Measurements from ENCODE around the gene TK1. TPM values are rescaled to one million over a fixed set of nuclear protein-coding genes. Genes with fewer than 3 reads are reported as not detected.

The TK1 gene
- total and polyA plus RNA-seq, 7 experiments from 2014 or later = 0.20 to 57.7 (median 0.29) TPM; not detected in 2

DNA sequence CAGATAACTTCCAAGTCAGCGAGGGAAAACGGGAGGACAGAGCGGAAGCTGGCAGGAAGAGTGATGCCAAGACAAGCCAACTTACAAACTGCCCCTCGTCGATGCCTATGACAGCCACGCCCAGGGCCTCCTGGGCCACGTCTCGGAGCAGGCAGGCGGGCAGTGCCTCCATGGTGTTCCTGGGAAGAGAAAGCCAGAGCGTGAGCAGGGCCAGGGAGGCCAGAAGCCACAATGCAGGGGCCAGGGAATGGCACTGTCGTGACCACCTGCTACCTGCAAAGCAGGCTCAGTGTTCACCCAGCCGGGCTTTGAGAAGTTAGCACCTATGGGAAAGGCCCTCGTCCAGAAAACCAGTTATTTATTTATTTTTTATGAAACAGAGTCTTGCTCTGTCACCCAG is 4.3 kb downstream of the TK1 start:
- Histone ChIP-seq H3K36me3 (ENCODE audit: control insufficient read depth in 2 of 3, insufficient read depth in 3 of 3, low read length in 3 of 3) (no peaks in the 10 kb centered on the region), H3K4me3 (ENCODE audit: low read length) (no peak overlapping the region), H3K27me3 (ENCODE audit: control insufficient read depth in 2 of 2, insufficient read depth in 2 of 2, low read length in 2 of 2) (no peaks in the 10 kb centered on the region), H3K4me1 (ENCODE audit: control insufficient read depth in 2 of 2, insufficient read depth in 2 of 2, low read length in 2 of 2) (peaks cover 0 to 3% of the 10 kb centered on the region in 2 donors), H3K27ac (ENCODE audit: low read depth, low read length) (no peak overlapping the region), H3K9me3 (ENCODE audit: control insufficient read depth in 2 of 3, low read length in 3 of 3) (no peaks in the 10 kb centered on the region)
- Mint-ChIP-seq H3K4me1 (peaks cover 0 to 49% (median 9%) of the 10 kb centered on the region in 7 donors), H3K36me3 (peaks cover 0 to 5% (median 0%) of the 10 kb centered on the region in 5 donors), H3K9me3 (no peaks in the 10 kb centered on the region), H3K27ac (no peak overlapping the region), H3K27me3 (no peaks in the 10 kb centered on the region), H3K4me3 (no peak overlapping the region)
- CTCF ChIA-PET = interaction anchor here (0.8 kb wide), 1 partner anchor 20 kb away, joined by 3 read pairs; no protein-coding TSS in a partner anchor
- no peak for DNase-seq
- intact Hi-C loops (cut with micrococcal nuclease) = no loop called here
- POLR2A ChIA-PET = no interaction called here
- no peak for ATAC-seq

GRCh38 chr17:78180508-78180907 is 6.3 kb downstream of the TK1 start:
- Mint-ChIP-seq H3K9me3 (no peaks in the 10 kb centered on the region), H3K27ac (peak overlapping the region in 2 of 9 donors; percentile 77 to 85), H3K27me3 (no peaks in the 10 kb centered on the region), H3K4me1 (peaks cover 0 to 54% (median 15%) of the 10 kb centered on the region in 7 donors), H3K36me3 (peaks cover 0 to 4% (median 0%) of the 10 kb centered on the region in 5 donors), H3K4me3 (peak overlapping the region in 1 of 10 donors; percentile 56)
- Histone ChIP-seq H3K27me3 (ENCODE audit: control insufficient read depth in 2 of 2, insufficient read depth in 2 of 2, low read length in 2 of 2) (no peaks in the 10 kb centered on the region), H3K9me3 (ENCODE audit: control insufficient read depth in 2 of 3, low read length in 3 of 3) (no peaks in the 10 kb centered on the region), H3K36me3 (ENCODE audit: control insufficient read depth in 2 of 3, insufficient read depth in 3 of 3, low read length in 3 of 3) (no peaks in the 10 kb centered on the region), H3K27ac (ENCODE audit: low read depth, low read length) (no peak overlapping the region), H3K4me1 (ENCODE audit: control insufficient read depth in 2 of 2, insufficient read depth in 2 of 2, low read length in 2 of 2) (peaks cover 3 to 10% of the 10 kb centered on the region in 2 donors), H3K4me3 (ENCODE audit: low read length) (no peak overlapping the region)
- CTCF ChIA-PET = no interaction called here
- ATAC-seq (no peak), DNase-seq (no peak)
- POLR2A ChIA-PET = no interaction called here
- intact Hi-C loops (cut with micrococcal nuclease) = no loop called here

- ChIA-PET CTCF (interaction anchor here (1.3 kb wide), 1 partner anchor 68 kb away, joined by 3 read pairs; no protein-coding TSS in a partner anchor), POLR2A (no interaction called here)
- Histone ChIP-seq H3K27ac (ENCODE audit: low read depth, low read length) (no peak overlapping the region), H3K9me3 (ENCODE audit: control insufficient read depth in 2 of 3, low read length in 3 of 3) (no peaks in the 10 kb centered on the region), H3K27me3 (ENCODE audit: control insufficient read depth in 2 of 2, insufficient read depth in 2 of 2, low read length in 2 of 2) (no peaks in the 10 kb centered on the region), H3K36me3 (ENCODE audit: control insufficient read depth in 2 of 3, insufficient read depth in 3 of 3, low read length in 3 of 3) (no peaks in the 10 kb centered on the region), H3K4me1 (ENCODE audit: control insufficient read depth in 2 of 2, insufficient read depth in 2 of 2, low read length in 2 of 2) (peaks cover 3 to 10% of the 10 kb centered on the region in 2 donors), H3K4me3 (ENCODE audit: low read length) (no peak overlapping the region)
- intact Hi-C loops (cut with micrococcal nuclease) = no loop called here
- DNase-seq (no peak), ATAC-seq (peak; percentile 23)
- Mint-ChIP-seq H3K27me3 (no peaks in the 10 kb centered on the region), H3K36me3 (peaks cover 0 to 4% (median 0%) of the 10 kb centered on the region in 5 donors), H3K4me1 (peaks cover 0 to 55% (median 19%) of the 10 kb centered on the region in 7 donors), H3K27ac (peak overlapping the region in 2 of 9 donors; percentile 77 to 85), H3K9me3 (no peaks in the 10 kb centered on the region), H3K4me3 (peak overlapping the region in 1 of 10 donors; percentile 56)
Observed at GRCh38 chr17:78180083-78180482, 6.8 kb downstream of the TK1 start.

DNA sequence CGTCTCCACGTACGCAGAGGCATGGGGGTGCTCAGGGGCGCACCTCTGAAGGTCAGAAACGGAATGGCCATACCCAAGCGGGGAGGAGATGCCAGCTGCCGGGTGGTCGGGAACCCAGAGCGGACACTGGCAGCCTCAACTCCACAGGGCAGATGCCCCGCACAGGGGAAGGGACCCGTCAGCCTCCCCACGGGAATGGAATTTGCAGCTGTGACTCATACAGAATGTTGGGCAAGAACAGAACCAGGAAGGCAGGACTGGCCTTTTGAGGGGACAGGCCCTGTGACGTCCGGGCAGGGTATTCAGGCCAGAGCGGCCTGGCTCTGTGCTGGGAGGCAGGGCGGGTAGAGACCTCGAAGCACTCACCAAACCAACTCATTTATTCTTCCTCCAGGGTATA is 7.5 kb downstream of the TK1 start:
- no peak for ATAC-seq
- peaks cover 0 to 4% (median 0%) of the 10 kb centered on the region in 5 donors for H3K36me3 Mint-ChIP-seq
- Histone ChIP-seq H3K36me3 (ENCODE audit: control insufficient read depth in 2 of 3, insufficient read depth in 3 of 3, low read length in 3 of 3) (no peaks in the 10 kb centered on the region), H3K4me3 (ENCODE audit: low read length) (no peak overlapping the region), H3K27me3 (ENCODE audit: control insufficient read depth in 2 of 2, insufficient read depth in 2 of 2, low read length in 2 of 2) (no peaks in the 10 kb centered on the region), H3K9me3 (ENCODE audit: control insufficient read depth in 2 of 3, low read length in 3 of 3) (no peaks in the 10 kb centered on the region), H3K4me1 (ENCODE audit: control insufficient read depth in 2 of 2, insufficient read depth in 2 of 2, low read length in 2 of 2) (peaks cover 3 to 11% of the 10 kb centered on the region in 2 donors), H3K27ac (ENCODE audit: low read depth, low read length) (no peak overlapping the region)
- DNase-seq = no peak
- H3K27me3 Mint-ChIP-seq = no peaks in the 10 kb centered on the region
- peak overlapping the region in 2 of 9 donors; percentile 45 to 46 for H3K27ac Mint-ChIP-seq
- POLR2A ChIA-PET = no interaction called here
- CTCF ChIA-PET = interaction anchor here (1.3 kb wide), 1 partner anchor 67 kb away, joined by 3 read pairs; no protein-coding TSS in a partner anchor
- H3K9me3 Mint-ChIP-seq = no peaks in the 10 kb centered on the region
- no peak overlapping the region for H3K4me3 Mint-ChIP-seq
- H3K4me1 Mint-ChIP-seq = peaks cover under 1 to 48% (median 20%) of the 10 kb centered on the region in 7 donors
- intact Hi-C loops (cut with micrococcal nuclease) = loop anchor here in 1 of 2 donors (10.0 kb wide), 1 partner anchor 635 kb away; no protein-coding TSS in a partner anchor

- H3K4me1 Mint-ChIP-seq = peaks cover 28 to 62% (median 48%) of the 10 kb centered on the region in 7 donors
- intact Hi-C loops (cut with micrococcal nuclease) = loop anchor here (1.0 to 10.0 kb wide), 7 partner anchors 36 to 632 kb away; no protein-coding TSS in a partner anchor
Observed at GRCh38 chr17:78176548-78177025, 10.3 kb downstream of the TK1 start.

GRCh38 chr17:78175643-78175981 is 11.2 kb downstream of the TK1 start:
- no peak overlapping the region for H3K27ac ChIP-seq (ENCODE audit: low read depth, low read length)
- POLR2A ChIA-PET = interaction anchor here (1.0 to 3.3 kb wide), 10 partner anchors 41 to 91 kb away, joined by 3 to 25 read pairs (median 6); partner anchors contain the start of genes TMC6 and TMC8
- no peaks in the 10 kb centered on the region for H3K9me3 Mint-ChIP-seq
- H3K27me3 ChIP-seq (ENCODE audit: control insufficient read depth in 2 of 2, insufficient read depth in 2 of 2, low read length in 2 of 2) = no peaks in the 10 kb centered on the region
- ATAC-seq (no peak), DNase-seq (no peak)
- no peaks in the 10 kb centered on the region for H3K9me3 ChIP-seq (ENCODE audit: control insufficient read depth in 2 of 3, low read length in 3 of 3)
- intact Hi-C loops (cut with micrococcal nuclease) = loop anchor here in 1 of 2 donors (10.0 kb wide), 1 partner anchor 631 kb away; no protein-coding TSS in a partner anchor
- CTCF ChIA-PET = interaction anchor here (0.5 to 3.7 kb wide), 11 partner anchors 15 to 157 kb away, joined by 3 to 34 read pairs (median 5); partner anchors contain the start of gene TMC8
- H3K36me3 ChIP-seq (ENCODE audit: control insufficient read depth in 2 of 3, insufficient read depth in 3 of 3, low read length in 3 of 3) = peaks cover 0 to 17% (median 0%) of the 10 kb centered on the region in 3 experiments
- no peaks in the 10 kb centered on the region for H3K27me3 Mint-ChIP-seq
- peaks cover 0 to 13% (median 0%) of the 10 kb centered on the region in 5 donors for H3K36me3 Mint-ChIP-seq
- no peak overlapping the region for H3K4me3 ChIP-seq (ENCODE audit: low read length)
- H3K4me1 ChIP-seq (ENCODE audit: control insufficient read depth in 2 of 2, insufficient read depth in 2 of 2, low read length in 2 of 2) = peaks cover 16 to 33% of the 10 kb centered on the region in 2 donors
- peak overlapping the region in 1 of 10 donors; percentile 41 for H3K4me3 Mint-ChIP-seq
- H3K27ac Mint-ChIP-seq = peak overlapping the region in 1 of 9 donors; percentile 31
- H3K4me1 Mint-ChIP-seq = peaks cover 32 to 62% (median 56%) of the 10 kb centered on the region in 7 donors

More at GRCh38 chr17:78176548-78177025, 10.3 kb downstream of the TK1 start:
- peak; percentile 58 to 82 (median 74) for DNase-seq
- ATAC-seq = peak; percentile 83
- CTCF ChIA-PET = interaction anchor here (0.6 to 3.7 kb wide), 22 partner anchors 9 to 245 kb away, joined by 3 to 34 read pairs (median 4); partner anchors contain the start of gene TMC8
- Histone ChIP-seq H3K36me3 (ENCODE audit: control insufficient read depth in 2 of 3, insufficient read depth in 3 of 3, low read length in 3 of 3) (peaks cover 0 to 7% (median 0%) of the 10 kb centered on the region in 3 experiments), H3K9me3 (ENCODE audit: control insufficient read depth in 2 of 3, low read length in 3 of 3) (no peaks in the 10 kb centered on the region), H3K27ac (ENCODE audit: low read depth, low read length) (no peak overlapping the region), H3K27me3 (ENCODE audit: control insufficient read depth in 2 of 2, insufficient read depth in 2 of 2, low read length in 2 of 2) (no peaks in the 10 kb centered on the region), H3K4me3 (ENCODE audit: low read length) (no peak overlapping the region), H3K4me1 (ENCODE audit: control insufficient read depth in 2 of 2, insufficient read depth in 2 of 2, low read length in 2 of 2) (peaks cover 16 to 33% of the 10 kb centered on the region in 2 donors)
- H3K36me3 Mint-ChIP-seq = peaks cover 0 to 12% (median 0%) of the 10 kb centered on the region in 5 donors
- peak overlapping the region in 1 of 9 donors; percentile 31 for H3K27ac Mint-ChIP-seq
- peak overlapping the region in 1 of 10 donors; percentile 23 for H3K4me3 Mint-ChIP-seq
- no peaks in the 10 kb centered on the region for H3K9me3 Mint-ChIP-seq
- H3K27me3 Mint-ChIP-seq = no peaks in the 10 kb centered on the region
- POLR2A ChIA-PET = interaction anchor here (0.6 to 3.3 kb wide), 18 partner anchors 19 to 218 kb away, joined by 3 to 25 read pairs (median 4); partner anchors contain the start of genes TMC6, TMC8 and TNRC6C

Data from naive thymus-derived CD4-positive, alpha-beta T cell (primary cell).